ENCODE results near the gene ANP32E.
"Not testable (repeated sequence)": the region's sequence is repeated elsewhere in the genome, so short reads cannot be mapped to it uniquely, and the experiment has no call there.

ANP32E gene

GRCh38 chr1:150257624-150258585 lies 22.0 kb upstream of the ANP32E start, which contains the start of gene CA14:
Gene CA14 (plus strand): TSS chr1:150257774. CDS start chr1:150258129, 355 bp downstream.
- no peak for DNase-seq (ENCODE audit: low spot score)
- no peak for FAIRE-seq

- DNase-seq (ENCODE audit: low spot score) (no peak), FAIRE-seq (no peak)
Observed at GRCh38 chr1:150256554-150257341, 20.8 kb upstream of the ANP32E start.

DNA sequence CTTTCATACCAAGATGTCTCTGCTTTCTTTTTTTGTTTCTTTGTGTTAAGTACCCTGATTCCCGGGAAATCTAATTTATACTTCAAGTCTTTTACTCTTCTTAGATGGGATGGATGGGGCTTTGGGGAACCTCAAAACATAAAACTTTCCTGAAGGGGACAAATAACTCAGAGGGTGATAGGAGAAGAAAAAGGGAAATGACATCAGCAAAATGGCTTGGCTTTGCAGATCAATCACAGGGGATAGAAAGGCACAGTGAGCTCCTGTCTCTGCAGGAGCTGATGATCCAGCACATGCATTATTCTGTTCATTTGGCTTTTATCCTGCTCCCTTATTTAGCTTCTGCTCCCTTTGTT lies 20.3 kb upstream of the ANP32E start:
- FAIRE-seq: no peak
- no peak for DNase-seq (ENCODE audit: low spot score)

DNA sequence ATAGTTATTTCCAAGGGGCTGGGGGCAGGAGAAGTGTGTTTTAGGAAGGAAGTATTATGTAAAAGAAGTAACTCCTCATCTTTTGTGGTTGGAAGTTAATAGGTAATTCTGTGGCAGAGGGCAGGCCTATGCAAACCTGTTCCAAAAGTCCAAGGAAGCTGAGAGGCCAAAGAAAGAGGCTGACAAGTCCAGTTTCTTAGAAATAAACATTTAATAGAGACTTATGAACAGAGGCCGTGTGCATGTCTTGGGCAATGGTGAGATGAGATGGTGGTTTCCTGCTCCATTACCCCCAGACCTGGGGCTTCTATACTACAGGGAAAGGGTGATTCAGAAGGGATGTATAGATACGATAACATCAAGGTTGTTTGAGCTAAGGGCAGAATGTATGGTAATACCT lies 14.0 kb upstream of the ANP32E start:
- FAIRE-seq (no peak), DNase-seq (ENCODE audit: low spot score) (no peak)

DNA sequence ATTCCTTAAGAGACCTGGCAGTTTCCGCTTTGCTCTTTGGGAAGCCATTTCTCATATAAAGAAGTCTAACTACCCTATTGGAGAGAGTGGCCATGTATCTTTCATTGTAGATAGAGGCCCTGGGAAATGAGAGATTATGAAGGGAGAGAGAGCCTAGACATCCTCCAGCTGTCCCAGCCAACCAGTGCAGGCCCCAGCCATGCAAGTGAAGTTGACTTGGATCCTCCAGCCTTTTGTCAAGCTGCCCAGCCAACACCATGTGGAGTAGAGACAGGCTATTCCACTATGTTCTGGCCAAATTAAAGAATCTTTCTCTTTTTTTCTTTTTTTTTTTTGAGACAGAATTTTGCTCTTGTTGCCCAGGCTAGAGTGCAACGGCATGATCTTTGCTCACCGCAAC lies 7.1 kb upstream of the ANP32E start:
- no peak for FAIRE-seq
- no peak for DNase-seq (ENCODE audit: low spot score)

- FAIRE-seq: no peak
- no peak for DNase-seq (ENCODE audit: low spot score)
Observed at GRCh38 chr1:150237746-150238145, 1.8 kb upstream of the ANP32E start.

GRCh38 chr1:150237176-150237575 lies 1.3 kb upstream of the ANP32E start:
- not testable (repeated sequence) for FAIRE-seq; DNase-seq (ENCODE audit: low spot score)

GRCh38 chr1:150236614-150237100 lies 745 bp upstream of the ANP32E start:
- no peak for DNase-seq (ENCODE audit: low spot score)
- no peak for FAIRE-seq

GRCh38 chr1:150235294-150235851 lies 539 bp downstream of the ANP32E start:
- peak; percentile 21 for DNase-seq (ENCODE audit: low spot score)
- no peak for FAIRE-seq

- peak; percentile 81 for DNase-seq (ENCODE audit: low spot score)
- no peak for FAIRE-seq
Observed at GRCh38 chr1:150234566-150235293, 1.2 kb downstream of the ANP32E start.

GRCh38 chr1:150234309-150234565 lies 1.7 kb downstream of the ANP32E start:
- DNase-seq (ENCODE audit: low spot score) (peak; percentile 29), FAIRE-seq (no peak)

DNA sequence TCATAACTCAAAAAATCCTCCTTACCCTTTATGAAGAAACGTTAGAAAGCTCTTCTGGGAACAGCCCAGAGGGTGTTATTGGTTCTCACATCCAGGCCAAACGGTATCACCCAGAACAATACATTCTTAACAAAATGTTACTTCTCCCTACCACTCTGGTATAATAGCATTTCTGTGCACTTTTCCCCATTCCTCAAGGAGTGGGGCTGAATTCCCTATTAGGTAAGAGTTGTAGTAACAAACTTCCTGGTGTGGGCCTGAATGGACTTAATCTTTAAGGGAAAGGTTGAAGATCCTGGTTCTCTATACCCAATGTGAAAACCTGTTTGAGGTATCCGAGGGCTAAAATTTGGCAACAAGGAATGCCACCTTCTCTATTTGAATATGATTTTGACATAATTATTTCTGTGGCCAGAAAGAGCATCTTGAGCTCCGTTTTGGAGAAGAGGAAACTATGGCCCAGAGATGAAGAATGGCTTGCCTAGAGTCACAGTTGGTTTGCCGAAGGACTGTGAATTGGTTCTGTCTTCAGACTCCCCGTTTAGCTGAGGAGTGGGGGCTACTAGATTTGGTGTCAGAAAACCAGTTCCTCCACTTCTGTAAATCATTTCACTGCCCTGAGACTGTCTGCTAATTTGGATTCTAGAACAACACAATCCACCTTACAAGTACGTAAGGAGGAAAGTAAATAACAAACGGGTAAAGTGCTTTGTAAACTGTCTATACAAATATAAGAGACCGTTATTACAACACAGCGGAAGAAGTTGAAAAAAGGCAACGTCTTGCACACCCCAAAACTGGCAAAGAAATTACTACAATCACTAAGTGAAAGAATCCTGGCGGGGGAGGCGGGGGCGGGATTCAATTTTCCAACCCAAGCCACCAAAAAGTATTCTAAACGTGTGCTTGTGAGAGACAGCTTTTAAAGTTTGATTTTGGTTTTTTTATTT lies 2.3 kb downstream of the ANP32E start:
- FAIRE-seq (no peak), DNase-seq (ENCODE audit: low spot score) (no peak)

DNA sequence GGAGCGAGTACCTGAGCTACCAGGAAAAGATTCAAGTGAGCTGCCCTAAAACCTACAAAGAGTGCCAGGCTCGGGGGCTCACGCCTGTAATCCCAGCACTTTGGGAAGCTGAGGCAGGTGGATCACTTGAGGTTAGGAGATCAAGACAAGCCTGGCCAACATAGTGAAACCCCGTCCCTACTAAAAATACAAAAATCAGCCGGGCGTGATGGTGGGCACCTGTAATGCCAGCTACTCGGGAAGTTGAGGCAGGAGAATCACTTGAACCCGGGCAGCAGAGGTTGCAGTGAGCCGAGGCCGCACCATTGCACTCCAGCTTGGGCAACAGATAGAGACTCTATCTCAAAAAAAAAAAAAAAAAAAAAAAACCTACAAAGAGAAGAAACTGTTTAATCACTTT lies 3.0 kb downstream of the ANP32E start:
- not testable (repeated sequence) for DNase-seq (ENCODE audit: low spot score); FAIRE-seq

DNA sequence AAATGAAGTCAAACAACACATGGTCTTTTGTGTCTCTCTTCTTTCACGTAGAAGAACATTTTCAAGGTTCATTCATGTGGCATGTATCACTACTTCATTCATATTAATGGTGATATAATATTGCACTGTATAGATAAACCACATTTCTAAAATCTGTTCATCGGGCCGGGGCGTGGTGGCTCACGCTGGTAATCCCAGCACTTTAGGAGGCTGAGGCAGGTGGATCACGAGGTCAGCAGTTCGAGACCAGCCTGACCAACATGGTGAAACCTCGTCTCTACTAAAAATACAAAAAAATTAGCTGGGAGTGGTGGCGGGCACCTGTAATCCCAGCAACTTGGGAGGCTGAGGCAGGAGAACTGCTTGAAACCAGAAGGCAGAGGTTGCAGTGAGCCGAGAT lies 7.7 kb downstream of the ANP32E start:
- DNase-seq (ENCODE audit: low spot score); FAIRE-seq: not testable (repeated sequence)

DNA sequence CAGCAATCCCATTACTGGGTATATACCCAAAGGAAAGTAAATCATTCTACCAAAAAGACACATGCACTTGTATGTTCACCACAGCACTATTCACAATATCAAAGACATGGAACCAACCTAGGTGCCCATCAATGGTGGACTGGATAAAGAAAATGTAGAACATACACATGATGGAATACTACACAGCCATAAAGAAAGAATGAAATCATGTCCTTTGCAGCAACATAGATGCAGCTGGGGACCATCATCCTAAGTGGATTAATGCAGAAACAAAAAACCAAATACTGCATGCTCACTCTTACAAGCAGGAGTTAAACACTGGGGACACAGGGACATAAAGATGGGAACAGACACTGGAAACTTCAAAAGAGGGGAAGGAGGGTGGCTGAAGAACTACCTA lies 8.7 kb downstream of the ANP32E start:
- DNase-seq (ENCODE audit: low spot score) (no peak), FAIRE-seq (no peak)

DNA sequence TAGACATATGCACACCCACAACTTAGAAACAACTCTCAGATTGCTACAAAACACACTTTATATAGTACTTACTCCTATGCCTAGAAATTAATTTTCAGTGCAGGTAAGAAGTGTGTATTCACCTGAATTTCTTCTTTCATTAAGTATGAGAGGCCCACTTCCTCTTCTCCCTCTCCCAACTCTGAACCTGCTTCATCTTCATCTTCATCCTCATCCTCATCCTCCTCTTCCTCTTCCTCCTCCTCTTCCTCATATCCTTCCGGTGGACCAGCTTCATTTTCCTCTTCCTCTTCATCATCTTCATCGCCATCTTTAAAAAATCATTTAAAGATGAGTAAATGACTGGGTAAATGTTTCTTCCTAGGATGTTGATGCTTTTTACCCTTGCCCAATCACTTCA lies 9.4 kb downstream of the ANP32E start:
- FAIRE-seq (no peak), DNase-seq (ENCODE audit: low spot score) (no peak)

DNA sequence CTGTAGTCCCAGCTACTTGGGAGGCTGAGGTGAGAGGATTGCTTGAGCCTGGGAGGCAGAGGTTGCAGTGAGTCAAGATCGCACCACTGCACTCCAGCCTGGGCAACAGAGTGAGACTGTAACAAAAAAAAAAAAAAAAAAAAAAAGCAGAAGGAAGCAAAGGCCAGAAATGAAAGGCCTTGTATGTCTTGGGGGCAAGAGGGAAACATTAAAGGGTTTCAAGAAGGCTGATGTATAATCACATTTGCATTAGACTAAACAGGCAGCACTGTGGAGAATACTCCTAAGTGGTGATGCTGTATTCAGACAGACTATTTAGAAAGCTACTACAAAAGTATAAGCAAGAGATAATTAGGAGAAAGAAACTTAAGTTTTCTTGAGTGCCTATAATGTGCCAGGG lies 10.4 kb downstream of the ANP32E start:
- FAIRE-seq: no peak

GRCh38 chr1:150224983-150225382 lies 10.9 kb downstream of the ANP32E start:
- FAIRE-seq (no peak), DNase-seq (ENCODE audit: low spot score) (no peak)

More for the DNA sequence above, 10.4 kb downstream of the ANP32E start:
- DNase-seq (ENCODE audit: low spot score): no peak

DNA sequence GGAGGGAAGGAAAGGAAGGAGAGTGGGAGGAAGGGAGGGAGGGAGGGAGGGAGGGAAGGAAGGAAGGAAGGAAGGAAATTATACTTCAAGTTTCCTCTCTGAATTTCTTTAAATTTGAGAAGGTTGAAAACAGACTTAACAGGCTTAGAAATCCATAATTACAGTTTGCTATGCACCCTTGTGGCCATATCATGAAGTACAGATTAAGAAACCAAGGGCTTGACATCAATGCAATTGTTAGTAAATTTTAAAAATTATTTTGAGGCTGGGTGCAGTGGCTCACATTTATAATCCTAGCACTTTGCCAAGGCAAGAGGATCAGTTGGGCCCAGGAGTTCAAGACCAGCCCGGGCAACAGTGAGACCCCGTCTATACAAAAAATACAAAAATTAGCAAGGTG lies 14.4 kb downstream of the ANP32E start:
- FAIRE-seq (no peak), DNase-seq (ENCODE audit: low spot score) (no peak)

- not testable (repeated sequence) for DNase-seq (ENCODE audit: low spot score); FAIRE-seq
Observed at GRCh38 chr1:150215855-150216254, 20.1 kb downstream of the ANP32E start.
